PC-9 (cell line): ENCODE data around the gene IP6K3. TPM values are rescaled to one million over a fixed set of nuclear protein-coding genes. Genes with fewer than 3 reads are reported as not detected.

Experiments used
- BruUV-seq: library from RNA; stranded (reverse); fragments of 400-500 nt; replicated peaks from 2 replicates; lab custom pipeline; 2021; lab: Mats Ljungman, UMichigan
- CTCF ChIA-PET: fragments of 300-600 bp; sonication (Branson Sonifier 250); formaldehyde crosslinking; loops from one replicate; lab custom pipeline; 2022; ENCODE audit warnings: antibody characterized with exemption; lab: Charles Lee
- POLR2A ChIA-PET: fragments of 300-600 bp; sonication (Branson Sonifier 250); formaldehyde crosslinking; loops from one replicate; lab custom pipeline; 2022; ENCODE audit warnings: antibody characterized with exemption; ENCODE audit not compliant: unreplicated experiment; lab: Charles Lee
- DNase-seq, 2 experiments: peaks; one replicate each; pipeline versions ENCODE4 v3.0.0 to v3.0.0-alpha.2; 2015 to 2022; ENCODE audit warnings: mixed read lengths in 1 of 2
- H2AFZ ChIP-seq: fragments of 200-600 bp; sonication (generic); 2 replicates; pipeline ENCODE4 v1.8.1; 2017; ENCODE audit warnings: antibody characterized with exemption
- H3F3A ChIP-seq: fragments of 200-600 bp; sonication (generic); 2 replicates; pipeline ENCODE4 v1.8.1; 2017; ENCODE audit warnings: antibody characterized with exemption, mild to moderate bottlenecking, low read depth; ENCODE audit not compliant: insufficient read depth
- H3K27ac ChIP-seq: fragments of 200-600 bp; sonication (generic); 2 replicates; pipeline ENCODE4 v1.6.1; 2016; ENCODE audit warnings: mixed run types
- H3K27me3 ChIP-seq: fragments of 200-600 bp; sonication (generic); 2 replicates; pipeline ENCODE4 v1.6.1; 2016; ENCODE audit warnings: low read depth, mixed run types; ENCODE audit not compliant: insufficient read depth
- H3K36me3 ChIP-seq: fragments of 200-600 bp; sonication (generic); 2 replicates; pipeline ENCODE4 v1.6.1; 2016; ENCODE audit warnings: low read depth, mixed run types
- H3K4me1 ChIP-seq: fragments of 200-600 bp; sonication (generic); replicated peaks from 2 replicates; pipeline ENCODE4 v1.6.1; 2016; ENCODE audit warnings: mixed run types; ENCODE audit not compliant: insufficient read depth
- H3K4me2 ChIP-seq: fragments of 200-600 bp; sonication (generic); 2 replicates; pipeline ENCODE4 v1.6.1; 2017; ENCODE audit warnings: mixed run types
- H3K4me3 ChIP-seq: fragments of 200-600 bp; sonication (generic); 2 replicates; pipeline ENCODE4 v1.6.1; 2016; ENCODE audit warnings: mixed run types
- H3K79me2 ChIP-seq: fragments of 200-600 bp; sonication (generic); 2 replicates; pipeline ENCODE4 v1.6.1; 2017; ENCODE audit warnings: low read depth, mixed run types
- H3K9me2 ChIP-seq: fragments of 200-600 bp; sonication (generic); 2 replicates; pipeline ENCODE4 v1.8.1; 2017; ENCODE audit warnings: mild to moderate bottlenecking; ENCODE audit not compliant: insufficient read depth
- H3K9me3 ChIP-seq: fragments of 200-600 bp; sonication (generic); 2 replicates; pipeline ENCODE4 v1.8.1; 2016; ENCODE audit warnings: low read depth; ENCODE audit not compliant: insufficient read depth
- H4K20me1 ChIP-seq: fragments of 200-600 bp; sonication (generic); 2 replicates; pipeline ENCODE4 v1.8.1; 2017; ENCODE audit not compliant: insufficient read depth
- CTCF ChIP-seq: fragments of 200-600 bp; sonication (generic); conservative IDR thresholded peaks from 2 replicates; pipeline ENCODE4 v1.6.1; 2017; ENCODE audit warnings: mixed run types, antibody characterized with exemption, mild to moderate bottlenecking, moderate library complexity
- EZH2 ChIP-seq: fragments of 200-600 bp; sonication (generic); IDR thresholded peaks from 2 replicates; pipeline ENCODE4 v1.8.0; 2017; ENCODE audit warnings: antibody characterized with exemption, low read depth
- intact Hi-C: fragments of 100-400 bp; cut with micrococcal nuclease; formaldehyde crosslinking; loops from one replicate; pipeline ENCODE4 v1.10.0; 2022; ENCODE audit not compliant: unreplicated experiment
- total RNA-seq: library from RNA; stranded (reverse); gene quantifications from 2 replicates; pipeline ENCODE4 v1.2.3, GENCODE V29; 2021

Gene IP6K3
- total RNA-seq, 1 experiment from 2014 or later, result not detected

GRCh38 chr6:33717934-33718455, 28.7 kb downstream of the IP6K3 start:
- H3K27me3 ChIP-seq, result no peaks in the 10 kb centered on the region
- H3K9me2 ChIP-seq, result no peaks in the 10 kb centered on the region
- peak overlapping the region; percentile 63; the same call in 1 of the 2 replicates for H3K4me2 ChIP-seq
- CTCF ChIA-PET, result interaction anchor here (0.6 kb wide), 2 partner anchors 309 to 438 kb away, joined by 3 read pairs; no protein-coding TSS in a partner anchor
- peaks cover 32% of the 10 kb centered on the region for H3F3A ChIP-seq
- no peaks in the 10 kb centered on the region for H3K36me3 ChIP-seq
- no peaks in the 10 kb centered on the region for H3K9me3 ChIP-seq
- peak overlapping the region; percentile 86 for H3K27ac ChIP-seq
- no peaks in the 10 kb centered on the region for H4K20me1 ChIP-seq
- H3K4me1 ChIP-seq, result peaks cover 70% of the 10 kb centered on the region
- POLR2A ChIA-PET, result no interaction called here
- no peaks in the 10 kb centered on the region for H3K79me2 ChIP-seq
- BruUV-seq, result no TSS peak
- no peak for DNase-seq
- H2AFZ ChIP-seq, result no peak overlapping the region
- intact Hi-C loops, result no loop called here
- no peak for TF ChIP-seq CTCF
- TF ChIP-seq EZH2, result no peak
- no peak overlapping the region for H3K4me3 ChIP-seq

GRCh38 chr6:33716890-33717632, 29.6 kb downstream of the IP6K3 start:
- ChIA-PET POLR2A (interaction anchor here (0.7 kb wide), 1 partner anchor 15 kb away, joined by 6 read pairs; no protein-coding TSS in a partner anchor), CTCF (interaction anchor here (0.7 kb wide), 1 partner anchor 54 kb away, joined by 4 read pairs; no protein-coding TSS in a partner anchor)
- H3K36me3 ChIP-seq, result no peaks in the 10 kb centered on the region
- intact Hi-C loops, result no loop called here
- H3K4me3 ChIP-seq, result no peak overlapping the region
- H4K20me1 ChIP-seq, result no peaks in the 10 kb centered on the region
- H3K4me1 ChIP-seq, result peaks cover 70% of the 10 kb centered on the region
- no peaks in the 10 kb centered on the region for H3K9me2 ChIP-seq
- H3K9me3 ChIP-seq, result no peaks in the 10 kb centered on the region
- no peaks in the 10 kb centered on the region for H3K79me2 ChIP-seq
- peak in 1 of 2 experiments; percentile 77 for DNase-seq
- peaks cover 32% of the 10 kb centered on the region for H3F3A ChIP-seq
- no peaks in the 10 kb centered on the region for H3K27me3 ChIP-seq
- BruUV-seq, result no TSS peak
- no peak overlapping the region for H2AFZ ChIP-seq
- no peak for TF ChIP-seq EZH2
- no peak for TF ChIP-seq CTCF
- H3K4me2 ChIP-seq, result peak overlapping the region; percentile 63
- peak overlapping the region; percentile 86 for H3K27ac ChIP-seq

GRCh38 chr6:33716379-33716778, 30.3 kb downstream of the IP6K3 start:
- peaks cover 32% of the 10 kb centered on the region for H3F3A ChIP-seq
- H3K9me3 ChIP-seq, result no peaks in the 10 kb centered on the region
- BruUV-seq, result no TSS peak
- CTCF ChIA-PET, result no interaction called here
- peak overlapping the region; percentile 63 for H3K4me2 ChIP-seq
- H4K20me1 ChIP-seq, result no peaks in the 10 kb centered on the region
- H3K79me2 ChIP-seq, result no peaks in the 10 kb centered on the region
- H2AFZ ChIP-seq, result no peak overlapping the region
- no peaks in the 10 kb centered on the region for H3K9me2 ChIP-seq
- POLR2A ChIA-PET, result interaction anchor here (0.7 kb wide), 1 partner anchor 16 kb away, joined by 6 read pairs; no protein-coding TSS in a partner anchor
- H3K4me1 ChIP-seq, result peaks cover 67% of the 10 kb centered on the region
- peak overlapping the region; percentile 86 for H3K27ac ChIP-seq
- no peak overlapping the region for H3K4me3 ChIP-seq
- no peaks in the 10 kb centered on the region for H3K27me3 ChIP-seq
- TF ChIP-seq CTCF (no peak), EZH2 (no peak)
- intact Hi-C loops, result no loop called here
- H3K36me3 ChIP-seq, result no peaks in the 10 kb centered on the region
- DNase-seq, result peak; percentile 62 to 68
